HG03565 (cell line): ENCODE data around the gene TMEM123.
"Not testable (repeated sequence)": the region's sequence is repeated elsewhere in the genome, so short reads cannot be mapped to it uniquely, and the experiment has no call there.

Experiments used
- ATAC-seq: cut with Tn5 transposase; IDR thresholded peaks from one replicate; pipeline ENCODE4 v1.9.1; 2021; ENCODE audit warnings: mild to moderate bottlenecking, moderate library complexity; ENCODE audit not compliant: unreplicated experiment

Gene TMEM123

DNA sequence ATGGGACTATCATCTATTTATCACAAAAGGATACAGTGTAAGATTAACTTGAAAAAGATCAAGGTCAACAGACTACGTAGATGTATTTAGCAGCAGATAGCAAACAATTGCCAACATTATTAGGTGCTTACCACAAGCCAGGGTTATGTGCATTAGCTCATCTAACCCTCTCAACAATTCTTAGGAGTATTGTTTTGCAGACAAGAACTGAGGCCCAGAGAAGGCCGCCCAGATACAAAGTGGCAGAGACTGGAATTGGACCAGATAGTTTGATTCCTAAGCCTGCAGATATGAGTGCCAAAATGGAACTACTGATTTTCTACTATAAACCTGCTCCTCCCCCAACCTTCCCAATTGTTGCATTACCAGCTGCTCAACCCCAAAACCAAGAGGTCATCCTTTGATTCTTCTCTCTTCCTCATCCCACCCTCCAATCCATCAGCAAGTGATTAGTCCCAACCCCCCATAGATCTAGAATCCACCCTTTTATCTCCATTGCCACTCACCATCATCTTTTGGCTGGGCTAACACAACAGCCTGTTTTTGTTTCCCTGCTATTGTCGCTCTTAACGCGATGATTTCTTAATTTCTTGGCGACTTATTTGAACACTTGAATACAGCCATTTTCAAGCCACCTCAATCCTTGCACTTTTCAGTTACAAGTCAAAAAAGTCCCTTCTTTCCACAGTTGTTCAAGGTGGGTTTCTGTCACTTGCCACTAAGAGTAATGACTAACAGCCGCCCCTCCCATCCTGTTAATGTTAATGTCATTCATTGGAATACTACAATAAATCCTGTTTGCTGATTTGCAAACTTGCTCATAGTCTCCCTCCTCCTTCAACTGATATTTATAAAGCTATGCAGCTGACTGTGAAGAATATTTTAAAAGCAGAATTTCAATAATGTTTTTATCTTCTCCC is 2.7 kb downstream of the TMEM123 start:
- ATAC-seq = no peak

DNA sequence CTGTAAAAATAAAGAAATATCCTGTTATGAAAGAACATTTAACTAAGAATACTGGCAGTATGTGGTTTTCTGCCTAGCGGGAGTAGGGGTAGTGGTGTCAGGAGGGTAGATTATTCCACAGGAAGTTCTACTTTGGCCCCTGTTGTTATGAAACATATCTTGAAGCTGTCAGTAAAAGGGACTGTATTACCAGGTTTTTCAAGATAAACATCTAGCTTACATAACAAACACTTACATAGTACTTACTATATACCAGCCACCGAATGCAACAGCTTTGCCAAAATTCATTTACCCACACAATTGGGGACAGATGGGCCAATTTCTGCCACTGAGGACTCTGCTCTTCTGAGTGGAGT is 3.7 kb downstream of the TMEM123 start:
- no peak for ATAC-seq

GRCh38 chr11:102447941-102448868 is 4.4 kb downstream of the TMEM123 start:
- ATAC-seq = no peak

DNA sequence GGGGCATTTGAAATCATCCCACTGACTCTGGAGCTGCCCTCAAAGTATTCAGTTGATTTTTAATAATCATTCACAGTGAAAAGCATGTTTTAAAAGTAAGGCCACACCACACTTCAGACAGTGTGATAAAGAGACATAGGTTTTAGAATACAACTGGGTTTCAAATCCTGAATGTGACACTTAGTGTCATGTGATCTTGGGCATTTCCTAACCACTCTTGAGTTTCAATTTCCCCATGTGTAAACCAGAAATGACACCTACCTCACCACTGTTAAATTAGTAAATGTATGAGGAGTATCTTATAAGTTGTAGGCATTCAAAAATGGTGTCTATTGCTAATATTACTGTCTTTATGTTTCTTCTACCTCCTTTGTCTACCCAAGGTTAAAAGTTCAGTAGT is 5.4 kb downstream of the TMEM123 start:
- ATAC-seq = peak; percentile 25

GRCh38 chr11:102446606-102447005 is 6.0 kb downstream of the TMEM123 start:
- ATAC-seq = no peak

DNA sequence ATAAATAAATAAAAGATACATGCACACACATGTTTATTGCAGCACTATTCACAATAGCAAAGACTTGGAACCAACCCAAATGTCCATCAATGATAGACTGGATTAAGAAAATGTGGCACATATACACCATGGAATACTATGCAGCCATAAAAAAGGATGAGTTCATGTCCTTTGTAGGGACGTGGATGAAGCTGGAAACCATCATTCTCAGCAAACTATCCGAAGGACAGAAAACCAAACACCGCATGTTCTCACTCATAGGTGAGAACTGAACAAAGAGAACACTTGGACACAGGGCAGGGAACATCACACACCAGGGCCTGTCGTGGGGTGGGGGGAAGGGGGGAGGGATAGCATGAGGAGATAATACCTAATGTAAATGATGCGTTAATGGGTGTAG is 7.9 kb downstream of the TMEM123 start:
- ATAC-seq = not testable (repeated sequence)

- ATAC-seq = not testable (repeated sequence)
Measured at GRCh38 chr11:102444142-102444541, 8.4 kb downstream of the TMEM123 start.

DNA sequence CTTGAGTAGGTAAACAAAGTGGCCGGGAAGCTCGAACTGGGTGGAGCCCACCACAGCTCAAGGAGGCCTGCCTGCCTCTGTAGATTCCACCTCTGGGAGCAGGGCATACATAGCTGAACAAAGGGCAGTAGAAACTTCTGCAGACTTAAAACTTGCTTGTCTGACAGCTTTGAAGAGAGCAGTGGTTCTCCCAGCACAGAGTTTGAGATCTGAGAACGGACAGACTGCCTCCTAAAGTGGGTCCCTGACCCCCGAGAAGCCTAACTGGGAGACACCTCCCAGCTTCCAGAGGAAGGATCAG is 13.6 kb downstream of the TMEM123 start:
- ATAC-seq = not testable (repeated sequence)

DNA sequence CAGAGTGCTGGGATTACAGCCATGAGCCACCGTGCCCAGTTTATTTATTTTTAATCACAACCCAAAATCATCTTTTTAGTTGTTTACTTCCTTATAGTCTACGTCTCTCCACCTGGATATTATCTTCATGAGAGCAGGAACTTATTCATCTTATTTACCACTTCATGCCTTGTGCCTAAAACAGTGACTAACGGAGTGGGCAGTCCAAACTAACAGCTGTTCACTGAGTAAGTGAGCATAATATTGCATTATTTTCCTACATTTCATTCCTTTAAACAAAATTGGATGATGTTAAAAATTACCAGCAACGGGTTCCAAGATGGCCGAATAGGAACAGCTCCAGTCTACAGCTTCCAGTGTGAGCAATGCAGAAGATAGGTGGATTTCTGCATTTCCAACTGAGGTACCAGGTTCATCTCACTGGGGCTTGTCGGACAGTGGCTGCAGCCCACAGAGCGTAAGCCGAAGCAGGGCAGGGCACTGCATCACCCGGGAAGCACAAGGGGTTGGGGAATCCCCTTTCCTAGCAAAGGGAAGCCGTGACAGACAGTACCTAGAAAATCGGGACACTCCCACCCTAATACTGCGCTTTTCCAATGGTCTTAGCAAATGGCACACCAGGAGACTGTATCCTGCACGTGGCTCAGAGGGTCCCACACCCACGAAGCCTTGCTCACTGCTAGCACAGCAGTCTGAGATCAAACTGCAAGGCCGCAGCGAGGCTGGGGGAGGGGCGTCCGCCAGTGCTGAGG is 14.1 kb downstream of the TMEM123 start:
- no peak for ATAC-seq

- no peak for ATAC-seq
Measured at GRCh38 chr11:102437727-102438126, 14.8 kb downstream of the TMEM123 start.

- no peak for ATAC-seq
Measured at GRCh38 chr11:102436976-102437375, 15.6 kb downstream of the TMEM123 start.

- no peak for ATAC-seq
Measured at GRCh38 chr11:102436561-102436960, 16.0 kb downstream of the TMEM123 start.

- ATAC-seq = no peak
Measured at GRCh38 chr11:102435688-102436087, 16.9 kb downstream of the TMEM123 start.

DNA sequence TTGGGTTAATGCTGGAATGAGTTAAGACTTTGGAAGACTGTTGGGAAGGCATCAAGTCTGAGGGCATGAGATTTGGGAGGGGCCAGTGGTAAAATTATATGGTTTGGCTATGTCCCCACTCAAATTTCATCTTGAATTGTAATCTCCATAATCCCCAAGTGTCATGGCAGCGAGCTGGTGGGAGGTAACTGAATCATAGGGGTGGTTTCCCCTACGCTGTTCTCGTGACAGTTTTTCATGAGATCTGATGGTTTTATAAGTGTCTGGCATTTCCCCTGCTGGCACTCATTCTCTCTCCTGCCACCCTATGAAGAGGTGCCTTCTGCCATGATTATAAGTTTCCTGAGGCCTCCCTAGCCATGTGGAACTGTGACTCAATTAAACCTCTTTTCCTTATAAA is 19.0 kb downstream of the TMEM123 start:
- not testable (repeated sequence) for ATAC-seq

- ATAC-seq = not testable (repeated sequence)
Measured at GRCh38 chr11:102432560-102432959, 20.0 kb downstream of the TMEM123 start.

- ATAC-seq = no peak
Measured at GRCh38 chr11:102431404-102431803, 21.2 kb downstream of the TMEM123 start.

DNA sequence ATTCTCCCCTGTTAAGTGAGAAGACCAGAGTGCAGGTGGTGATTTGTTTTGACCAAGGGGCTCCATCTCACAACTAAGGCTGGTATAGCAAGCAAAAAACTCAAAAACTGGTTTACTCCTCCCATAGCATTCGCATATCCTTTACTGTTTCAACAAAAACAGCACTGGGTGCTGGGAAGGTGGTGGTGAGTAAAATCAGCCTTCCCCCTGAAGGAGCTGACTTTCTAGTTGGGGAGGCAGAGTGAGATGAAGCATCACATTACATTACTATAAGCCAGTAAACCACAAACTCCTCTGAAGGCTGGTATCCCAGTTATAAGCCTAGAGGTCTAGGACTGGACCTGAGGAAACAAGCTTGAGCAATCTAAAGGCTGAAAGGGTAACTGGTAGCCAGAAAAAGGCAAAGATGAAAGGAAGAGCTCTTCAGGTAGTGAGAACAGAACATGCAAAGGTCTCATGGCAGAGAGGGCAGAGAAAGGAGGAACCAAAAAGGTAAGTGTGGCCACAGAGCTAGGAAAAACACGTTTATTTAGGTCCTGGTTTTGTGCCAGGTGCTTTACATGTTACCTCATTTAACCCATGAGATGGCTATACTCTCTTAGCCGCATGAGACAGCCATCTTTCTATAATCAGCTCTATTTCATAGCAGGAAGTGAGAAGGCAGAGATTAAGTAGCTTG is 22.3 kb downstream of the TMEM123 start:
- ATAC-seq = peak; percentile 86

GRCh38 chr11:102429691-102430090 is 22.9 kb downstream of the TMEM123 start:
- ATAC-seq = no peak

DNA sequence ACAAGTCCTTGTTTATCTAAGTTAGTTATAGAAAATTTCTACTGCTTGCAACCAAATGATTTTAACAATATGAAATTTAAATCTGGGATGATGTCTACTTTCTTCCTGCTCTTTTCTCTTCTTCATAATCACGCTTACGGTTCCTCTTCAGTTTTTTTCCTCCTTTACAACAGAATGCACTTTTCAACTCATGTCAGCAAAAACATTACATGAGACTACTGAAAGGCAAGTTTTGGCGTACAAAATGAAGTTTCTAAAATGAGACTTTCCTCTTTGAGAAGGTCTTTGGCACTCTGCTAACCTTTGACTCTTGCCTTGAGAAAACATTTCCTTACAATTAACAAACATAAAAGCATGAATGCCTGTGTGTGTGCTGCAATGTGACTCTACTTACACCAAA is 23.3 kb downstream of the TMEM123 start:
- no peak for ATAC-seq

- no peak for ATAC-seq
Measured at GRCh38 chr11:102428696-102429095, 23.9 kb downstream of the TMEM123 start.

DNA sequence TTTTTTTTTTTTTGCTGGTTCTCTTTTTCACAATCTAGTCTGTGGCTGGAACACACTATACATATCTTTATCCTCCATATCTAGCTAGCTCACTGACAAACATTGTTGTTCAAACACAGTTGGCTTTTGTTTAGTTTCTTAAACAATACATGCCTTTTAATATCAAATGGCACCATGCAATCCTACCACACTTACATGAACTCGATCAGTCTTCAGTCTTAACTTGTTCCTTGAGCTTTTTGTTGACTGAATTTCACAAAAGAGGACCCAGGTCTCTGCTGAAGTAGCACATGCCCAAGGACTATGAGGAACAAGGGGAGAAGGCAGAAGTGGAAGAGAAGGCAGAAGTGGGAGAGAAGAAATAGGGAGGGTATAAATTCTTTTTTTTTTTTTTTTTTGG is 25.5 kb downstream of the TMEM123 start:
- no peak for ATAC-seq
